Measurements from ENCODE around the gene PPP1R1A.

DNA sequence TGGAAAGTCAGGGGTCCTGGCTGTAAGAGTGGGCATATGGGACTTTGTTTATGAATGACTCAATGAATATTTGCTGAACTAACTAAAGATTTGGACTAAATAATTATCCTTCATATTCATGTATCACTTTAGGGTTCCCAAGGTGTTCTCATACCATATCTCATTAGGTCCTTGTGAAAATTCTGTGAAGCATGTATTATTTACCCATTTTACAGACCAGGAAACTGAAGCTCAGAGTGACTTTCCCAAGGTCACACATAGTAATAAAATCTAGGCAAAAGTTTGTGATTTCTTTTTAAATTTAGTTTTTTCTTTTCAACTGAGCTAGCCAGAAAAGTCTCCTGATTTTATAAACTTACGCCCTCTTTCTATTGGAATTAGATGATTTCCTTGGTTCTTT lies 29.7 kb downstream of the PPP1R1A start:
- TF ChIP-seq, protein P1, sequence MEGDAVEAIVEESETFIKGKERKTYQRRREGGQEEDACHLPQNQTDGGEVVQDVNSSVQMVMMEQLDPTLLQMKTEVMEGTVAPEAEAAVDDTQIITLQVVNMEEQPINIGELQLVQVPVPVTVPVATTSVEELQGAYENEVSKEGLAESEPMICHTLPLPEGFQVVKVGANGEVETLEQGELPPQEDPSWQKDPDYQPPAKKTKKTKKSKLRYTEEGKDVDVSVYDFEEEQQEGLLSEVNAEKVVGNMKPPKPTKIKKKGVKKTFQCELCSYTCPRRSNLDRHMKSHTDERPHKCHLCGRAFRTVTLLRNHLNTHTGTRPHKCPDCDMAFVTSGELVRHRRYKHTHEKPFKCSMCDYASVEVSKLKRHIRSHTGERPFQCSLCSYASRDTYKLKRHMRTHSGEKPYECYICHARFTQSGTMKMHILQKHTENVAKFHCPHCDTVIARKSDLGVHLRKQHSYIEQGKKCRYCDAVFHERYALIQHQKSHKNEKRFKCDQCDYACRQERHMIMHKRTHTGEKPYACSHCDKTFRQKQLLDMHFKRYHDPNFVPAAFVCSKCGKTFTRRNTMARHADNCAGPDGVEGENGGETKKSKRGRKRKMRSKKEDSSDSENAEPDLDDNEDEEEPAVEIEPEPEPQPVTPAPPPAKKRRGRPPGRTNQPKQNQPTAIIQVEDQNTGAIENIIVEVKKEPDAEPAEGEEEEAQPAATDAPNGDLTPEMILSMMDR (IDR thresholded peaks at IDR 0.05; ENCODE audit: low read depth, low read length) = no peak
- TF ChIP-seq POLR2A (IDR thresholded peaks at IDR 0.05; ENCODE audit: extremely low read depth, insufficient read length) (no peak), MYC (IDR thresholded peaks at IDR 0.05; ENCODE audit: low read depth, low read length) (no peak)
- TF ChIP-seq, protein P2, sequence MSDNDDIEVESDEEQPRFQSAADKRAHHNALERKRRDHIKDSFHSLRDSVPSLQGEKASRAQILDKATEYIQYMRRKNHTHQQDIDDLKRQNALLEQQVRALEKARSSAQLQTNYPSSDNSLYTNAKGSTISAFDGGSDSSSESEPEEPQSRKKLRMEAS (IDR thresholded peaks at IDR 0.05; ENCODE audit: low read depth, low read length) = no peak
